HG03520 (cell line): ENCODE results near the gene WDR45B.

ENCODE experiments used
- ATAC-seq: cut with Tn5 transposase; IDR thresholded peaks from one replicate; pipeline ENCODE4 v1.9.1; 2021; ENCODE audit warnings: mild to moderate bottlenecking, moderate library complexity; ENCODE audit not compliant: unreplicated experiment

The WDR45B gene

DNA sequence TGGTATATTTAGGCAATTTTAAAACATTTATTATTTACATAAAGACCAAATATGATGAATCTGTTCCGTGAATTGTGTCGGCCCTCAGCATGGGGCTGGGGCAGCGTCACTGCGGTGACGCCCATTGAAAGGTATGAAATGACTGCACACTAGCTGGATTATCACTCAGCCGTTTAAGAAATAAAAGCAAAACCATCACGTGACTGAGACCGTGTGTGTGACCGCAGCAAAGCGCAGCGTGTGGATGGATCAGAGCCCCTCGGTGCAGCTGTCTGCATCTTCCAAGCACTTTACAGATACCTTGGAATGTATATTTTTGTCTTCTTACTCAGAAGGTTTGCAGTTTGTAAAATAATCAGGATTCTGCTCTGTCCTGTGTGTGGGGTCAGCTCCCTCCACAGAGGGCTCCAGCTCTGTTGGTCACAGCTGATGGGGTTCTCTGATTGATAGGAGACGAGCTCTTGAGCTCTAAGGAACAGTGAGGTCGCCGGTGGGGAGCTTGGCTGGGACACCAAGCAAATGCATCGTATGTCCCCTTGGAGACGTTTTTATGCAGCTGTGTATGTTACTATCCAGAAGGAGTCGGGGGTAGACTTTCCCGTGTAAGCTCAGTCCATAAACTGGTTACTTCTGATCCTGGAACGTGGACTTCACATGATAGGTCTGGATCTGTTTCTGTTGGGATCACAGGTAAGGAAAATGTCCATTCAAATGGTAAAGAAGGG lies 45.1 kb downstream of the WDR45B start:
- ATAC-seq = no peak

GRCh38 chr17:82602487-82602886 lies 45.8 kb downstream of the WDR45B start:
- ATAC-seq = no peak

DNA sequence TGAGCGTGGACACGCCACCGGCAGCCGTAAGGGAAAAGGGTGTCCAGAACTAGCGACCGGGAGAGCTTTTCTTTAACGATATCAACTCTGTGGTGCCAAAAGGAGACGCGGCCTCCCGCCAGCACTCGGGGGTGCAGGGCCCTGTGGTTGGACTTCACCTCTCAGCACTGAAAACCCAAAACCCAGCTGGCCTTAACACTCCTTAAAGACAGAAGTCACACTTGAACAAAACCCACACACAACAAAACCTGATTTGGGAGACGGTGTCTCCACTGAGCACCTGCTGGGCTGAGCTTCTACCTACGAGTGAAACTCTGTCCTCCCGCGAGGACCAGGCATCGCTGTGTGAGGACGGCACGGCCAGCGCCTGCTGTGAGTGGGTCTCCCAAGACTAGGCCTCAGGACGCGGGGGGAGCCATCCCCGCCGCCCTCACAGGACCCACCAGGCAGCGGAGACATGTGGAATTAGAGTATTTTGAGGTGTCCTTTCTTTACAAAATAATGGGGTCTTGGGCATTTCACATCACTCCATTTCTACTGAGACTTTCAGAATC lies 46.7 kb downstream of the WDR45B start:
- no peak for ATAC-seq

- ATAC-seq = no peak
Measured at GRCh38 chr17:82600731-82601446, 47.4 kb downstream of the WDR45B start.

DNA sequence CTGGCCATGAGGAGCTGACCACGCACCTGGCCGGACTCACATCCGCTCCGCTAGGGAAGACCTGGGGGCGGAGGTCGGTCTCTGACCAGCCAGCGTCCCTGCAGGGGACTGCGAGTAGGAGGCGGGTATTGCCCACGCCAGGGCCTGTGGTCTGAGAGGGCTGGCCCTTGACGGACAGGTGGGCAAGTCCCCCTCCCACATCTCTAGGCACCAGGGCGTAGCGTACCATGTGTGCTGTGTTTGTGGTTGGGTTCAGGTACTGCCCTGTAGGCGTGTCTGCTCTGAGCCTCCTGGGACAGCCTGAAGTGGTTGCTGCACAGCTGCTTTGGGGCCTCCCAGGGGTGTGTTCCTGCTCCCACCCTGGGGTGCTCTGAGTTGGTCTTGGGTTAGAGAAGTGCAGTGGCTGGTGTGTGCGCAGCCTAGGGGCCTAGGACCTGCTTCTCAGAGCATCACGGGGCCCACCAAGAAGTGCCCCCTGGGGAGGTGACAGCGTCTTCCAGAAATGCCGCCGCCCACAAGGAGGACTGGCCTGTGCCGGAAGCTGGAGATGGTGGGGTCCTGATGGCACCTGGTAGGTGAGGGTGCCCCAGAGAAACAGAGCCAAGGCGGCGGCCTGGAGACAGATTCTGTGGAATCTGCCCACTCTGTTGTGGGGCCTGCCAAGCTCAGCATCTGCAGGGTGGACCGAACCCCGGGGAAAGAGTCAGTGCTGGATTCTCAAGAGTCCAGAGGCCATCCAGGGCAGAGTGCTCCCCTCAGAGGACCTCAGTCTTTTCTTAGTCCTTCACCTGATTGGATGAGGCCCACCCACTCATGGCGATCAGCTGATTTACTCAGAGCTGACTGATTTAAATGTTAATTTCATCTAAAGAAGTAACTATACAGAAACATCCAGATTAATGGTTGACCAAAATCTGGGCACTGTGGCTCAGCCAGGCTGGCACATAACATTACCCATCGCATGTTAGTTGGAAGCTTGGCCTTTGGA lies 48.3 kb downstream of the WDR45B start:
- no peak for ATAC-seq

GRCh38 chr17:82598256-82599119 lies 49.8 kb downstream of the WDR45B start:
- no peak for ATAC-seq

- no peak for ATAC-seq
Measured at GRCh38 chr17:82596837-82597672, 51.2 kb downstream of the WDR45B start.

GRCh38 chr17:82596296-82596695 lies 51.9 kb downstream of the WDR45B start:
- no peak for ATAC-seq

DNA sequence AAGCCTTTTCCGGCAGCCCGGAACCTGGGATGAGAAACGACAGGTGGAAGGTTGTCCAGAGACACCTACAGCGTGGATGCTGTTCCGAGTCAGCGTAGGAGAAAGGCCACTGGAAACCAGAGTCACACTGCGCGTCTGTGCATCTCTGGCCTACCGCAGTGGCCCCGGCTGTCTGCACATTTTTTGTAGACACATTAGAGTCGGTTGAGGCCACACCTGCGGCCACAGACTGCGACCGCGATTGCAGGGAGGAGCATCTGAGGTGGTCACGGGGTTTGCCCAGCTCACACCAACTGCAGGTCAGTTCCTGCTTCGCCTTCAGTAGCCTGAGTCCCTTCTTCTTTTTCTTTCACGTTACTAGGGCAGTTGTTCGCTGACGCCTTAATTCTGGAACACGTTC lies 52.4 kb downstream of the WDR45B start:
- no peak for ATAC-seq

- no peak for ATAC-seq
Measured at GRCh38 chr17:82594571-82594970, 53.7 kb downstream of the WDR45B start.

- ATAC-seq = no peak
Measured at GRCh38 chr17:82593590-82594087, 54.6 kb downstream of the WDR45B start.

DNA sequence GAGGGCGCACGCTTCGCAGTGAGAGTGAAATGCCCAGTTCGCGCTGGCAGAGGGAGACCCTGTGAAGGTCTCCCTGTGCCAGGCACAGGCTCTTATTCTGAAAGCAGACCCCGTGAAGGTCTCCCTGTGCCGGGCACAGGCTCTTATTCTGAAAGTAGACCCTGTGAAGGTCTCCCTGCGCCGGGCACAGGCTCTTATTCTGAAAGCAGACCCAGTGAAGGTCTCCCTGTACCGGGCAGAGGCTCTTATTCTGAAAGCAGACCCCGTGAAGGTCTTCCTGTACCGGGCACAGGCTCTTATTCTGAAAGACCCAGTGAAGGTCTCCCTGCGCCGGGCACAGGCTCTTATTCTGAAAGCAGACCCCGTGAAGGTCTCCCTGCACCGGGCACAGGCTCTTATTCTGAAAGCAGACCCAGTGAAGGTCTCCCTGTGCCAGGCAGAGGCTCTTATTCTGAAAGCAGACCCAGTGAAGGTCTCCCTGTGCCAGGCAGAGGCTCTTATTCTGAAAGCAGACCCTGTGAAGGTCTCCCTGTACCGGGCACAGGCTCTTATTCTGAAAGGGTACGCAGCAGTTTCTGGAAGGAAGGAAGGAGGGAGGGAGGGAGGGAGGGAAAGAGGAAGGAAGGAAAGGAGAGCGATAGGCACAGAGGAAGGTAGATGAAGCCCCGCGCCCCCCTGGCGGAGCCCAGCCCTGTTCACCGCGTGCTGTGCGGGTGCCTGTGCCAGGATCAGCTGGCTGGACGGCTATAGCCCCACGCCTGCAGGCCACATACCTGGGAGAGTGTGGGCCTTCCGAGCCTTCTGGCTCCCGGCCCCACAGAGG lies 55.3 kb downstream of the WDR45B start:
- no peak for ATAC-seq

DNA sequence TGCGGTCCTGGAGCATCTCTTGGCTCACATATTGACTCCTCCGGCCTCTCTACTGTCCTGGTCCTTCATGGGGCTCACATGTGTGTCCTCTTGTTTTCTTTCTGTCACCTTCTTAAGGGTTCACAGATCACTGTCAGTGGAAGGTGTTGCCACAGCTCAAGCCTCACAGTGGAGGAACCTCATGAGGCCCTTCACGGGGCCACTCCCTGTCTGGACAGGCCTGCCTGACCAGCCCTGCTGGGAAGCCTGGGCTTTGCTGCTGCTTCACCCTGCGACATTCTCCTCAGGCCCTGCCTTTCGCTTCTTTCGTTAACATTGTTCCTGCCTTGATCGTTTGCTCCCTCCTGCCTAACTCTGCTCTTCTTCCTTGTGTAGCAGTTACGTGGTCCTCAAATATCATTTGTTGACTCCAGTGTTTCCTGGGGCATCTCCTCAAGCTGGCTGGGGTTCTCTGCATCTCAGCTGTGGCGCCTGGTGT lies 55.9 kb downstream of the WDR45B start:
- ATAC-seq = no peak

GRCh38 chr17:82590881-82591539 lies 57.2 kb downstream of the WDR45B start:
- no peak for ATAC-seq

DNA sequence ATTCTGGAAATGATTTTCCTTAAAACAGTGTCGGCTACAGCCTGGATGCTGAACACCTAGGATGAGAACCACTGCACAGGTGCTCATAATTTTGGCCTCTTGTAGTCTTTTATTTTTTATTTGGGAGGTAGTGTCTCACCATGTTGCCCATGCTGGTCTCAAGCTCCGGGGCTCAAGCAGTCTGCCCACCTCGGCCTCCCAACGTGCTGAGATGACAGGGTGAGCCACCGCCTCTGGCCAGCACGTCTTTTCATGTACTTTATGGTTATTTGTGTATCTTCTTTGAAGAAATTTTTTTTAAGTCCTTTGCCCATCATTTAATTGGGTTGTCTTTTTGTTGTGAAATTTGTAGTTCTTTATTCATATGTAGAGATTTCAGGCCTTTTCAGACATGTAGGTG lies 58.0 kb downstream of the WDR45B start:
- ATAC-seq = no peak

DNA sequence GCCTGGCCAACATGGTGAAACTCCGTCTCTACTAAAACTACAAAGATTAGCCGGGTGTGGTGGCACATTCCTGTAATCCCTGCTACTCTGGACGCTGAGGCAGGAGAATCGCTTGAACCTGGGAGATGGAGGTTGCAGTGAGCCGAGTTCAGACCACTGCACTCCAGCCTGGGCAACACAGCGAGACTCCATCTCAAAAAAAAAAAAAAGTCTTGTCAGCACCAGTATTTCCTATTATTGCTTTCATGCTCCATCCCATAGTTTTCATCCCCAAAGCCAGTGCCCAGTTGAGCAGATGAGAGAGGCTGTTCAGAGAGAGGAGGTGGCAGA lies 58.4 kb downstream of the WDR45B start:
- no peak for ATAC-seq

DNA sequence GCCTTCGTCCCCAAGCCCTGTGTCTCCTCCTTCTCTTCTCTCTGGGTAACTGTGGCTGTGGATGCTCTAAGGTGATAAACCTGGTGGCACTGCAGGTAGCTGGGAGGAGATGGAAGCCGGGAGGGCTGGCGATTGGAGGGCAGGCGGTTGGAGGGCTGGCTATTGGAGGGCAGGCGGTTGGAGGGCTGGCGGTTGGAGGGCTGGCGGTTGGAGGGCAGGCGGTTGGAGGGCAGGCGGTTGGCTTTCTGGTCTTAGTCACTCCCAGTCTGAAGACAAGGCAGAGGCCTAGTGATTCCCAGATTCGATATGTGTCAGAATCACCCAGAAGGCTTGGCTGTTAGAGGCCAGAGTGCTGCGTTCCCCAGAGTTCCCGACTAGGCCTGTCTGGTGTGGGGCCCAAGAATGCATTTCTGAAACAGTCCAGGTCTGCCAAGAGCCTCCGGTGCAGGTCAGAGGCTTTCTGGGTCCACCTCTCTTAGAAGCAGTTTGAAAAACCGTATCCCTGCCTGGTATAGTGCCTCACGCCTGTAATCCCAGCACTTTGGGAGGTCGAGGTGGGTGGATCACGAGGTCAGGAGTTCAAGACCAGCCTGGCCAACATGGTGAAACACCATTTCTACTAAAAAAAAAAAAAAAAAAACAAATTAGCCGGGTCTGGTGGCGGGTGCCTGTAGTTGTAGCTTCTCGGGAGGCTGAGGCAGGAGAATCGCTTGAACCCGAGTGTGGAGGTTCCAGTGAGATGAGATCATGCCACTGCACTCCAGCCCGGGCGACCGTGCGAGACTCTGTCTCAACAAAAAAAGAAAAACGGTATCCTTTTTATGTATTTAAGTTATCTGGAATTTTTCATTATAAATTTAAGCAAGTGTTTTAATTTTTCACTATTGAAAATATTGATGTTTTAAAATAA lies 59.7 kb downstream of the WDR45B start:
- ATAC-seq = no peak
